Inflammatory macrophage treated with lipopolysaccharide for 1 hour (primary cell): ENCODE results near the gene TOX2.

ENCODE experiments used
- DNase-seq, 2 donors: peaks; one replicate each; pipeline ENCODE4 v3.0.0-alpha.2; 2020 to 2022

TOX2 gene

DNA sequence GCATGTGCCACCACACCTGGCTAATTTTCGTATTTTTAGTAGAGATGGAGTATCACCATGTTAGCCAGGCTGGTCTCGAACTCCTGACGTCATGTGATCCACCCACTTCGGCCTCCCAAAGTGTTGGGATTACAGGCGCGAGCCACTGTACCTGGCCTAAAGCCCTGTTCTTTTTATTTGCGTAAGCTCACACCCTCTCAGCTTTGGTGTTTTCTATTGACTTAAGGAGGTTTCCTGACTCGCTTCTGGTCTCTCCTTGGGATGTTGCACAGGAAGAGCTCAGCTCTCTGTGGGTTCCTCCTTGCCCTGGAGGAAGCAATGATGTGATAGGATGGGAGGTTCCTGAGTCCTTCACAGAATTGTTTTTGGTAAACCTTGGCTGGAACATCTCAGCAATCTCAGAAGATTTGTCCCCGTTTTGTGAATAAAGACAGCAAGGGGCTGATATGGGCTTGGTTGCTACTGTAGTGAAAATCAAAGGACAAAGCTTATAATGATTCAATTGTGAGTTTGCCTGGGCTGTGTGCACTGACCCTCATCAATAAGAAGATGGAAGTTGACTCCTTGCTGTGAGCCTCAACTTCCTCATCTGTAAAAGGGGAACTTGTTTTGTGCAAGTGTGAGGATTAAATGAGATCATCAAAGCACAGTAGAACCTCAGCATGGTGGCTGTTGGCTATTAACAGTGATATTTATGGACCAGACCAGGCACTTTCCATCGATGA lies 27.0 kb downstream of the TOX2 start:
- peak; percentile 73 to 83 for DNase-seq

DNA sequence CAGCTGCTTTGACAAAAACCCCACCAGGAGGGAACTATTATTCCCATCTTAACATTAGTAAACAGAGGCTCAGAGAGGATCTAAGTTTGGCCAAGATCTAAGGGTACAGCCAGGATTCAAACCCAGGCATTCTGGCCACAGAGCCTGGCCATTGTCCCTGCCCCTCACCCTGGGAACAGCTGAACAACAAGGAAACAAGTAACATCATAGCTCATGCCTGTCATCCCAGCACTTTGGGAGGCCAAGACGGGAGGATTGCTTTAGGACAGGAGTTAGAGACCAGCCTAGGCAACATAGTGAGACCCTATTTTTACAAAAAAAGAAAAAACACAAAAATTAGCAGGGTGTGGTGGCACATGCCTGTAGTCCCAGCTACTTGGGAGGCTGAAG lies 27.5 kb downstream of the TOX2 start:
- DNase-seq = no peak

DNA sequence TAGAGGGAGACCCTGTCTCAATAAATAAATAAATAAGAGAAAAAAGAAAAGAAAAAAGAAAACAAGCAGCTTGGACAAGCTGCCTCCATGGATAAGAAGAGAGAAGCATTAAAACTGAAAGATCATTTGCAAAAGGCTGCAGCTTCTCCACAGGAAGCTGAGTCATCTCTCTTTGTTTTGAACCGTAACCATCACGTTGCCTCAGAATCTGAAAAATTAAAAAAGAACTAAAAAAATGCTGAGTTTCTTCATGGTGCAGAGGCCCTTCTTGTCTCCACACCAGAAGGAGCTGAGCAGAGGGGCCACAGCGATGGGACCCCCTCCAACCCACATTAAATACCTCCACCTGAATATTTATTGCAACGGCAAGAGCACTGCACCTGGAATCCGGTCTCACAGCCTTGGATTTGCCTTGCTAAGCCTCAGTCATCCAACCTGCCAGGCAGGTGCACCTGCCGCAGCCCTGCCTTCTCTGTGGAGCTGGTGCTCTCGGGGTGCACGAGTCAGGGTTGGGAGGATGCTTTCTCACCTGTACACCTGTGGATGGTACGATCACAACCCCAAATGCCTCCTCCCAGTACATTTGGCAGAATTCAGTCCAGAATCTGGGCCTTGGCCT lies 28.1 kb downstream of the TOX2 start:
- DNase-seq = peak; percentile 76 to 77

DNA sequence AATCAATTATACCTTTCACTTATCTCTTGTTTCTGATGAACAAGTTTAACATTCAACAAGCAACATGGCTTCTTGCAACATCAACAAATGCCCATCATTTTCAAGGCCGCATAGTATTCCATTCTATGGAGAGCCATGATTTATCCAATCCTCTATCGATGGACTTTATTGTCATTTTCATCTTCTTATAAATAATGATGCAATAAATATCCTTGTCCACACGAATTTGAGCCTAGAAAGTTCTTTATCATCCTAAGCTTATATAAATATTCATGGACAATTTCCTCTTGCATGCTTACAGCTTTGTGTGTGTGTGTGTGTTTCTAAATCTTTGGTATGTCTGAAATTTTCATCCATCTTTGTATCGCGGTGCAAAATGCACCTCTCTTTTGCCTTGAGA lies 29.1 kb downstream of the TOX2 start:
- no peak for DNase-seq

DNA sequence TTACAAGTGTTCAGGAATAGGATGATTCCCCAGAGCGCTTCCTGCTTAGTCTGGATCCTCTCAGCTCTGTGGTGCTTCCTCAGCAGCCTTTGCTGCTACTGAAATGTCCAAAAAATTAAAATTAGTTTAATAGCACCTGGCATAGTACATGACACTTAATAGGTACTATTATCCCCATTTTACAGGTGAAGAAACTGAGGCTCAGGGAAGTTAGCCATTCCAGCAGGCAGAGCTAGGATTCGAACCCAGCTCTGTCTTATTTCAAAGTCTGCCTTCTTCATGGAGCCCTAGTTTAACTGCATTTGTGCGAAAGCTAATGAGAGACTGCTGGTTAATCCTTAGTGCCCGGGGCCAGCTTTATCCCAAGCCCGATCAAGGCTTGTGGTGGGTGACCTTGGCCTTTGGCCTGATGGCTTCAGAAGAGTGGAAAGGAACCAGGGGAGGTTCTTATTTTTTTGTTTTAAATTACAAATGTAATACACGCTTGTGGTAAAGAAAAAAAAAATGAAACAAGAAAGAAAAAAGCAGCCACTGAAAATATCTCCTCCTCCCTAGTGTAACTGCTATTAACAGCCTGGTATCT lies 30.1 kb downstream of the TOX2 start:
- no peak for DNase-seq

DNA sequence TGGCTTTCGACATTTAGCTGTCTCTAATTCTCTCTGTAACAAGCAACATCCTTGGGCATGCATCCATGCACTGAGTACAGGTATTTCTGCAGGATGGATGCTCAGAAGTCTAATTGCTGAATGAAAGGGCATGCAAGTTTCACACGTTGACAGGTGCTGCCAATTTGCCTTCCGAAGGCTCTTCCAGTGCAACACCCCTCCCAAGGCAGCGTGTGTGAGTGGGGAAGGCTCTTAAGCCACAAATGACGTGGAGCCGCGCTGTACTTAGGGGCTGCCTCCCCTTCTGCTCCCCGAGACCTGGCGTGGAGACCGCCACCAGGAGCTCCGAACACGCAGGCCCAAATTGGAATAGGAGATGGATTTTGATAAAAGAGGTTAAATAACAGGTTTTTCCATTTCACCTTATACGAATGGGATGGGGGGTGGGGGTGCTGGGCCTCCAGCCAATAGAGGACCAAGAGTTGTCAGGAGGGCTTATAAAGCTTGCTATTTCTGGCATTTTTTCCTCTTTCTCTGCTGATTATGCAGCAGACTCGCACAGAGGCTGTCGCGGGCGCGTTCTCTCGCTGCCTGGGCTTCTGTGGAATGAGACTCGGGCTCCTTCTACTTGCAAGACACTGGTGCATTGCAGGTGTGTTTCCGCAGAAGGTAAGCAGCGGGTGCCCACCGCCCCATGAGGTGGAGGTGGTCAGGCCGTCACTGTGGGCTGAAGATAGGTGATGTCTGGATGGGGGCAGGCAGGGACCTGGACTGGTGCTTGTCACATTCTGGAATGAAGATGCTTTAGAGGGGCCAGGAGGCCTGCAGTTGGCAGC lies 30.9 kb downstream of the TOX2 start:
- no peak for DNase-seq

DNA sequence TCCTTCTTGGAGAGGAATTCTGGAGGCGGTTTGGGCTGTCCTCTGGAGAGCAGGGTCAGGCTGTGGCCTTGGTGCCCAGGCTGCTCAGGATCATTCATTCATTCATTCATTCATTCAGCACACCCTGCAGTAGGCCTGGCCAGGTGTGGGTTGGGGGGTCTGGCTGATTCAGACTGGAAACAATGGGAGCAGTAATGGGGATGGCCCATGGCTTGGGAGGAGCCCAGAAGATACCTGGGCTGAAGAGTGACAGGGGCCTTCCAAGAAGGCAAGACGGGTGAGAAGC lies 31.5 kb downstream of the TOX2 start:
- no peak for DNase-seq

DNA sequence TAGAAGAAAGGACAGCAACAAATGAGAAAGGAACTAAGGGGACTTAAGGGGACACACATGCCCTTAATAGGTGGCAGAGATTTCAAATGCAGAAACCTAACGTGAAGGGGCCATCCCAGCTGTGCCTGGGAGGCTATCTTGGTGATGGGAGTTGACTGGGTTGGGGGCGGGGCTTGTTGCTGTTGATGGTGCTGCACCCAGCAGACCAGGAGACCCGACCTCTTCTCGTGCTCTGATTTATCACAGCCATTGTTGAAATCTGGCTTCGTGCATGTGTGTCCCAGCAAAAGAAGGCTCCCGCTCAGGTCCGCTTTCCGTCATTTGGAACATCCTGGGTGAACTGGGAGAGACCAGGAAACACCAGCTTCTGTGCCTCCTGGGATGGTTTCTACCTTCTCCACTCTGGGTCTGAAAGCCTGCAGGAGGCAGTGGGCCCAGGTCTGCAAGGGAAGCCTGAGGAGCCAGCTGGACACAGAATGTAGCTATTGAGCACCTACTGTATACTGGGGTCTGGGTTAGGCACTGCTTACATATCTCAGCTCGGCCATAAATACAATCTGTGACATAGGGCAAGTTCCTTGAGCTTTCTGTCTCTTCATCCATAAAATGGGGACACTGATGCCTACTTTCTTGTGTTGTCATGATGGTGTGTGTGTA lies 32.1 kb downstream of the TOX2 start:
- DNase-seq = no peak

DNA sequence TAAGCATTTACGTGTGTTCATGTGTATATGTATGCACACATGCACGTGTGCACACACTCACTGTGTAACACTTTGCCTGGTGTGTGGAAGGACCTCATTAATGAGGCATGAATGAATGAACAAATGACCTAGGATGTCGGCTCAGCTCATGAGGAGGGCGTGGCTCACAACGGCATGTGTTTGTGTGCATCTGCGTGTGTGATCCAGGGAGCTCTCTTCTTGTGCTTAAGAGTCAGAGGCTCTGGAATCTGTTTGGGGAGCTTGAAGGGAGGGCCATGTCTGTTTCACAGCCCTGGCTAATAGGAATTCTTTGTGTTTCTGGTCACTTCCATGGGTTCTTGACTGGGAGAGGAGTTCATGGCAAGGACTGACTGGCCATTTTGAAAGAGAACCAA lies 32.7 kb downstream of the TOX2 start:
- no peak for DNase-seq

DNA sequence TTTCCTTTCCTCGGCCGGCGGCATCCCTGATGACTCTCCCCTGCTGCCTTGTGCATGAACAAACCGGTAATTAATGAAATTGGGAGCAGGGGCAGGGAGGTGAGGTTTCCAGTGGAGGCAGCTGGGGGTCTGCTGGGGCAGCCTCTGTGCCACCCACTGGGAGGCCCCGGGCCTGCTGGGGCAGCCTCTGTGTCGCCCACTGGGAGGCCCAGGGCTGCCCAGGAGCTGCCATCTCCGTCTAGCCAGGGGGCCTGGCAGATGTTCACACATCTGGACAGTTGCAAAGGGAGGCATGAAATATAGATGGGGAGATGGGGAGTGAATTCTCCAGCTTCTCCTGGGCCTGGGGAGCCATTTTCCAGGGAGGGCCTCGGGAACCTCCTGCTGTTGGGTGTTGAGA lies 33.8 kb downstream of the TOX2 start:
- no peak for DNase-seq

DNA sequence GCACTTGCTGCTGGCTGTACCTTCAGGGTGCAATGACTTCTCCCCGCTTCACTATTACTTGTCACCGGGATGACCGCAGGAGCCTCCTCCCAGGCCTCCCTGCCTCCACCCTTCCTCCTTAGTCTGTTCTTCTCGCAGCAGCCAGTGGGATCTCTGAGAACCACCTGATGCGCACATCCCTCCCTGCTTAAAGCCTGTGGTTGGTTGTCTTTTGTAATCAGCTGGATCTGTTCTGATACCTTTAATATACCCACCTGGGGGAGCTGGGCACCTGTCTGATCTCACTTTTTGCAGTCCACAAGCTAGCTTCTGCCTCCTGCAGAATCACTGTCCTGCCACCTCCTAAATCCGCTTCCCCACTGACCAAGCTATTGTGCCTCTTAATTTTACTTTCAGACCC lies 34.6 kb downstream of the TOX2 start:
- DNase-seq = no peak

DNA sequence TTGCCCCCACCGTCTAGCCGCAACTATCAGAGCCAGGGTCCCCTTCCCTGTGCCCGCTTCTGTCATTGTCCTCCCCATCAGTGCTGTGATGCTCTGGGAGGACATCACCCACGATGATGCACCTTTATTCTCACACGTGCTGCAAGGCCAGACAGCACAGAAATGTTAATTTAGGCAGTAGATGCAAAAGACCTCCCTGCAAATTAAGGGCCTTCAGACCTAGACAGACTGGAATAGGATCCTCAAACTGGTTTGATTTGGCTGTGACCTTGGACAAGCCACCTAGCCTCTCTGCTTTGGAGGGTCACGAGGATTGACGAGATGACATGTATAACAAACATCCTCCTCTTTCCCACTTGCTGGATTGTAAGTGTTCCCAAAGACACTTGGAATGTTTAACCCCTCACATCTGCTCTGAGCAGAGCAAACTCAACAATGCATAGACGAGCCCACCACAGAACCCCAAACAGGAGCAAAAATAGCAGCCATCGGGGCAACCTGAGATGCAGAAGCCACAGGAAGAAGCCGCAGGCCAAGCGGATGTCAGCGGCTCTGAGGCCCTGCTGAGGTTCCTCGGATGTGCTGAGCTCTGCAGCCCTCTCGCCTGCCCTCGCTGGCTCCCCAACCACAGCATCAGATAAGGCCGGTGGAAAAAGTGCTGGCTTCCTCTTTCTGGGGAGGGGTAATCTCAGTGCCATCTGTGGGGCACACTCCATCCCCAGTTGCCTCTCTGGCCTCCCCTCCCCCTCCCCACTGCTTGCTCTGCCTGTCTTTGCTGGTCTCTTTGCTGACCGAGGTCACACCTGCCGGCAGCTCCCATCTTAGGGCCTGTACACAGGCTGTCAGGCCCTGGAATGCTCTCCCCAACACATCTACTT lies 35.3 kb downstream of the TOX2 start:
- DNase-seq = no peak

DNA sequence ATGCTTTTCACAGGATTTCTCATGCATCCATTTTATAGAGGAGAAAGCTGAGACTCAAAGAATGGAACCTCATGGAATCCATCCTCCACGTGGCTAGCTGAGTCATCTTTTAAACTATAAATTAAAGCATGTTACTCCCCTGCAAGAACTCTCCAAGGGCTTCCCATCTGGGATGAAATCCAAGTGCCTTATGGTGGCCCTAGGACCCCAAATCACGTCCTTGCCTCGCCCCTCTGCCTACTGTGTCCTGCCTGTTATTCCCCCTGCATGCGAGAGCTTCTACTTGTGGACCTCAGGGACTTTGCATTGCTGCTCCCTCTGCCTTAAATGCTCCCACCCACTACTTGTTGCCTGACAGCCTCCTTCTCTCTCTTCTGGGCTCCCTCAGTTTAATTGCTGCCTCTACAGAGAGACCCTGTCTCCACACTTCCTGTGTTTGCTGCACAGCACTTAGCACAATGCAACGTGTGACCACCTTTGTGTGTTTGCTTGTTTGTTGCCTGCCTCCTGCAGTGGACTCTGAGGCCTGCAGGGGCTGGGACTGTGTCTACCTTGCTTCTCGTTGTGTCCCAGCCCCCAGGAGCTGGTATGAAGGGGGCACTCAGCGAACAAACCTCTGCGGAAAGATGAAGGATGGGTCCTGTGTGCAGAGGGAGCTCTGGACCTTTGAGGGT lies 39.4 kb downstream of the TOX2 start:
- no peak for DNase-seq

DNA sequence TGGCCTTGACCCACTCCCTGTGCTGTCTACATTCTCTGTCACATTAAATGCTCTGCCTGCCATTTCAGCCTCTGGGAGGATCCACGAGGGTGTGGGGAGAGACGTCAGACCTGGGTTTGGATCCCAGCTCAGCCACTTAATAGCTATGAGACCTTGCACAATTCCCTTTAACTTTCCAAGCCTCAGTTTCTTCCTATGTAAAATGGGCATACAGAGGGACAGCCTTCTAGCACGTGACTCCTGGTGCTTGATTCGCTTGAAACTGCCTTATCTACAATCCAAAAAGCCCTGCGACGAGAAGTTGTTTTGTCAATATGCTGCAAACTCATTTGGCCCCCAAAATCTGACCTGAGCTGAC lies 40.0 kb downstream of the TOX2 start:
- DNase-seq = no peak

DNA sequence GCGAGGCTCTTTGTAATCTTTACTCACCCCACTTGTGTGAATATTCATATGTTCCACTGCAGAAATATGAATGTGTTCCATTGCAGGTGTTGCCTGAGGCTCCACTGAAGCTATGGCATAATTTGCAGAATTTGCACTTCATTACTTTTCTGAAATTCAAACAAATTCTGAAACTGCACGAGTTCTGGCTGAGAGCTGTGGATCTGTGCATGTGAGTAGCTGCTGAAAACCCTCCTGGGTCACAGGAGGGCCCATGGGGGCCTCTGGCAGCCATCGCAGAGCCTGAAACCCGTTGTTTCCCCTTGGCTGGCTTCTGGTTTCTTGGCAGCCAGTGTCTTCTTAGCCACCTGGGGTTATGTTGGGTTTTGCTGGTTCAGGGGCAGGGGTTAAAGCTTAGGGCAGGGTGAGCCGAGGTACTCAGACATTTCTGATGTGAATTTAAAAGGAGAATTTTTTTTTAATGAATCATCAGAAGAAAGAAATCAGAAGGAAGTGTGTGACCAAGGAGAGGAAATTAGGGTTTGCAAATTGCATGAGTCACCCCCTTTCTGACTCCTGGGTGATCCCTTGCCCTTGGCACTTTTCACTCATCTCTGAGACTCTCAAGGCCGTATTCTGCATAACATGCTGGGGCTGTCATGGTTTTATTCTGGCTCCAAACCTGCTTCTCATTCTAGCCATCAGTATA lies 40.6 kb downstream of the TOX2 start:
- peak; percentile 55 to 70 for DNase-seq

DNA sequence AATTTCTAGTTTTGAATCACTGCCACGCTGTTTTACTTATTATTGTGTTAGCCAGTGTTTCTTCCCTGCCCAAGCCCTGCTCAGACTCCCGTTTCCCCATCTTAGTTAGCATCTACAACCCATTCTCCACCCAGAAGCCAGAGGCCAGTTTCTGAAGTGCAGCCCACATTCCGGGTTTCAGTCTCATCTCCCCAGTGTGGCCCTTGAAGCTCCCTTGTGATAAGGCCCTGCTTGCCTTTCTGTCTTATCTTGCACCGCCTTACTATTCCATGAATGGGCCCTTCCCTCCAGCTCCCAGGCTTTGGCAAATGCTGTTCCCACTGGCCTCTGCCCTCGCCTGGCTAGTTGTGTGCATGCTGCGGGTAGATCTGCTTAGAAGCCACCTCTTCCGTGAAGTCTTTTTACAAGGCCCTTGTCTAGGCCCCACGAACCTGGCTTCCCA lies 41.1 kb downstream of the TOX2 start:
- no peak for DNase-seq

DNA sequence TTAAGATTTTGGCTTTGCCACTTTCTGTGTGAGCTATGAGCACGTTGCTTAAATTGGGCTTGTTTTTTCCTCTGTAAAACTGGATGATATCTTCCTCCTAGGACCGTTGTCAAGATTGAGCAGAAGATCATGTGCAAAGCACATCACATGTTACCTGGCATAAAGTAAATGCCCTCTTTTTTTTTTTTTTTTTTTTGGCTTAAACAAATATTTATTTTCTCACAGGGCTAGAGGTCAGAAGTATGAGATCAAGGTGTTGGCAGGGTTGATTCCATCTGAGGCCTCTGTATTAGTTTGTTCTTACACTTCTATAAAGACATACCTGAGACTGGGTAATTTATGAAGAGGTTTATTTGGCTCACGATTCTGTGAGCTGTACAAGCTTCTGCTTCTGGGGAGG lies 42.7 kb downstream of the TOX2 start:
- no peak for DNase-seq

DNA sequence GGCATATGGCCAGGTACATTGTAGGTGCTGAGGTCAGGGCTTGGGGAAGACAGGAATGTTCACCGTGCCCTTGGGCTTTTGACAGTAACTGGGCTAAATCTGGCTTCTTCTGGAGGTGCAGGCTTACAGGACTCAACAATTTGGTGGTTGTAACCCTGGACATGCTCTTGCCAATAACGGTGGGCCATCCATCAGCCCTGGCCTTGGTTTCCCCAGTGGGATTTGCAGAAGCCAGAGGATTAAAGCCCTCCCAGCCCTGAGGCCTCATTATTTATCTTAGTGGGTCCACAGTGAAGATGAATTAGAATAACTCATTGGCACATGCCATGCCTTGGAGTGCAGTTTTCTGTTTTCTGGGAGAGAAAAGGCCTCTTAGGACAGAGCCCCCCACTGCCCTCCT lies 44.0 kb downstream of the TOX2 start:
- DNase-seq = no peak

DNA sequence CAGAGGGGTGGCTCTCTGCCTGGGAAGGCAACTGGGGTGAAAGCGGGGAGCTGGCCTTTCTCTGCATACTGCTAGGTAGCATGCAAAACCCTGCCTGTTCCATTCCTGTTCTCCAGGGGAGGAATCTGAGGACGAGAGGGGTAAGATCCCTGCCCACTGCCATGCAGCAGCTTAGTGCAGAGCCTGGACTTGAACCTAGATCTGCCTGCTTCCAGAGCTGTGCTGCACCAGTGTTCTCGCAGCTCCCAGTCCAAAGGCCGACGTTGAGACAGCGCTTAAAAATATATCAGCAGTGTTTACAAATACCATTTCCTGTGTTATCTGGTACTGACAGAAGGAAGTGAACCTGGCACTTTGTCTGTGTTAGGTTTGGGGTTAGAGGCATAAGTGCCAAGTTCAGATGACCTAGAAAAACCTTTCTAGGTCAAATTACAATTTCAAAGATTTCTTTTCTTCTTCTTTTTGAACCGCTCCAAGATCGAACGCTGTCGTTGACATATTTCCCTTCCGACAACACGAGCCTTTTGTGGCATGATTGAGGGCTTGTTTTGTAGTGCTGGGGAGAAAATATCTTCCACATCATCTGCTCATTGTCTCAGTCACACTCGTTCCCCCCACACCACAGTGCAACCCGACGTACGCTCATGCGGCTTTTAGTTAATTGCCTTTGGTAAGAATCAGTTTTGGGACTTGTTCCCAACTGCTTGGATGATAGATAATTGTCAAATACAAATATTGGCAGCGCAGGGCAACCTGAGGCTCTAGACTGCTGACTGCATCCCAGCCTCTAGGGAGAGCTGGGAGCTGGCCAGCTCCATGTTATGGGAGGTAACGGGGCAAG lies 44.6 kb downstream of the TOX2 start:
- no peak for DNase-seq

DNA sequence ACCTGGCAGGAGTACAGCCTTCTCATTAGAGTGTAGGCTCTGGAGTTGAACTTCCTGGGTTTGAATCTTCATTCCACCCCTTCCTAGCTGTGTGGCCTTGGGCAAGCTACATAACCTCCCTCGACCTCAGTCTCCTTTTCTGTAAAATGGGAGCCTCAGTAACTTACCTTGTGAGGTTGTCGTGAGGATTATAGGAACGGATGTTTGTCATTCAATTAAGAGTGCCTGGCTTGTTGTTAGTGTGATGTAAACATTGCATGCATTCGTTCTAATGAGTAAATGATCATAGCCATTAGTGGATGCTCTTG lies 45.2 kb downstream of the TOX2 start:
- no peak for DNase-seq

DNA sequence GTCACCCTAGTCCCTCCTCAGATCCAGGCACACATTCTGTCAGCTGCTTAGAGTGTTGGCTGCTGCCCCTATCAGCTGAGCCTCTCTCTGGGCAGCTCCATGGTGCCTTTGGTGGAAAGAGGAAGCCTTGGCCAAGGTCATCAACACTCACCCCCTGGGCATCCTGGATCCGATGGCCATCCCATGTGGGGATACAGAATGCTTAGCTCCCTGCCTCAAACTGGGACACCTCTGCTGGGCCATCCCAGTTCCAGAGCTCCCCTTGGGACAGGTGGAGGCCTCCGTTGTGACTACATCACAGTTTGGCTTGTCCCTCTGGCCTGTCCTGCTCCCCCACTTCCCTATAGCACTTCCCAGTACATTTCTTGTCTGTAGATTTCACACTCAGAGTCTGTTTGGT lies 45.6 kb downstream of the TOX2 start:
- DNase-seq = no peak
